SU-DHL-6 (cell line): Measurements from ENCODE around the gene FMNL3.

Experiments
- H2AFZ ChIP-seq: fragments of 200-600 bp; sonication (generic); 2 replicates; pipeline ENCODE4 v1.6.1; 2014; ENCODE audit warnings: low read depth, mild to moderate bottlenecking, moderate library complexity, mixed read lengths, antibody characterized with exemption, low read length; ENCODE audit not compliant: severe bottlenecking
- H3F3A ChIP-seq: fragments of 200-600 bp; shearing (Covaris generic); 2 replicates; pipeline ENCODE4 v1.6.0; 2016; ENCODE audit warnings: antibody characterized with exemption, mild to moderate bottlenecking; ENCODE audit not compliant: insufficient read depth
- H3K27ac ChIP-seq: fragments of 200-600 bp; sonication (generic); 2 replicates; pipeline ENCODE4 v1.5.1; 2016; ENCODE audit warnings: low read depth, mild to moderate bottlenecking, low read length, moderate library complexity, mixed read lengths
- H3K27me3 ChIP-seq: fragments of 200-600 bp; sonication (generic), shearing (Covaris generic); 2 replicates; pipeline ENCODE4 v1.6.0; 2014; ENCODE audit warnings: mild to moderate bottlenecking, low read length
- H3K36me3 ChIP-seq: fragments of 200-600 bp; sonication (generic); 2 replicates; pipeline ENCODE4 v1.6.1; 2014; ENCODE audit warnings: mild to moderate bottlenecking, low read length, mixed read lengths
- H3K4me2 ChIP-seq: fragments of 300-600, 200-600 bp; shearing (Covaris generic), sonication (generic); 2 replicates; pipeline ENCODE4 v1.6.0; 2014; ENCODE audit warnings: low read length, low read depth, mild to moderate bottlenecking; ENCODE audit not compliant: poor library complexity, severe bottlenecking
- H3K4me3 ChIP-seq: fragments of 200-600 bp; sonication (generic); 2 replicates; pipeline ENCODE4 v1.5.1; 2014; ENCODE audit warnings: antibody characterized with exemption, low read length, mild to moderate bottlenecking, mixed read lengths; ENCODE audit not compliant: insufficient read depth, poor library complexity, severe bottlenecking
- H3K79me2 ChIP-seq: fragments of 200-600 bp; sonication (generic); 2 replicates; pipeline ENCODE4 v1.6.1; 2014; ENCODE audit warnings: mild to moderate bottlenecking, low read length, moderate library complexity; ENCODE audit not compliant: insufficient read depth
- H3K9ac ChIP-seq: fragments of 200-600 bp; sonication (generic); 2 replicates; pipeline ENCODE4 v1.7.0; 2014; ENCODE audit warnings: mild to moderate bottlenecking, low read length
- H3K9me2 ChIP-seq: fragments of 200-600 bp; sonication (generic); replicated peaks from 2 replicates; pipeline ENCODE4 v1.6.1; 2014; ENCODE audit warnings: low read length; ENCODE audit not compliant: insufficient read depth
- H3K9me3 ChIP-seq: fragments of 200-600 bp; sonication (generic); 2 replicates; pipeline ENCODE4 v1.6.1; 2014; ENCODE audit warnings: low read length, mixed read lengths; ENCODE audit not compliant: insufficient read depth
- H4K20me1 ChIP-seq: fragments of 200-600 bp; sonication (generic); 2 replicates; pipeline ENCODE4 v1.6.1; 2014; ENCODE audit warnings: low read depth, mild to moderate bottlenecking, antibody characterized with exemption, low read length, moderate library complexity, mixed read lengths
- EZH2phosphoT487 ChIP-seq: fragments of 200-600 bp; sonication (generic), shearing (Covaris generic); conservative IDR thresholded peaks from 2 replicates; pipeline ENCODE4 v1.6.1; 2018; ENCODE audit warnings: mild to moderate bottlenecking, antibody characterized with exemption, low read length, moderate library complexity, mixed read lengths
- TF ChIP-seq, protein P1 (sequence below): fragments of 200-600 bp; sonication (generic); IDR thresholded peaks from one replicate; pipeline ENCODE4 v1.5.1; 2017; ENCODE audit warnings: antibody characterized with exemption, mild to moderate bottlenecking, low read length, moderate library complexity; ENCODE audit not compliant: insufficient read depth, poor library complexity, severe bottlenecking

The FMNL3 gene

GRCh38 chr12:49665384-49665783 is 41.8 kb downstream of the FMNL3 start:
- Histone ChIP-seq H3K9ac (no peak overlapping the region), H3K79me2 (0 out of 2 replicates have a peak, but pooled peaks cover 4% of the 10 kb centered on the region), H4K20me1 (no peaks in the 10 kb centered on the region), H3K9me2 (no peaks in the 10 kb centered on the region), H2AFZ (no peak overlapping the region), H3K36me3 (no peaks in the 10 kb centered on the region), H3K27me3 (no peaks in the 10 kb centered on the region), H3K4me2 (no peak overlapping the region), H3F3A (peaks cover 5% of the 10 kb centered on the region), H3K27ac (peak overlapping the region; percentile 86), H3K4me3 (no peak overlapping the region), H3K9me3 (no peaks in the 10 kb centered on the region)
- TF ChIP-seq, protein P1, sequence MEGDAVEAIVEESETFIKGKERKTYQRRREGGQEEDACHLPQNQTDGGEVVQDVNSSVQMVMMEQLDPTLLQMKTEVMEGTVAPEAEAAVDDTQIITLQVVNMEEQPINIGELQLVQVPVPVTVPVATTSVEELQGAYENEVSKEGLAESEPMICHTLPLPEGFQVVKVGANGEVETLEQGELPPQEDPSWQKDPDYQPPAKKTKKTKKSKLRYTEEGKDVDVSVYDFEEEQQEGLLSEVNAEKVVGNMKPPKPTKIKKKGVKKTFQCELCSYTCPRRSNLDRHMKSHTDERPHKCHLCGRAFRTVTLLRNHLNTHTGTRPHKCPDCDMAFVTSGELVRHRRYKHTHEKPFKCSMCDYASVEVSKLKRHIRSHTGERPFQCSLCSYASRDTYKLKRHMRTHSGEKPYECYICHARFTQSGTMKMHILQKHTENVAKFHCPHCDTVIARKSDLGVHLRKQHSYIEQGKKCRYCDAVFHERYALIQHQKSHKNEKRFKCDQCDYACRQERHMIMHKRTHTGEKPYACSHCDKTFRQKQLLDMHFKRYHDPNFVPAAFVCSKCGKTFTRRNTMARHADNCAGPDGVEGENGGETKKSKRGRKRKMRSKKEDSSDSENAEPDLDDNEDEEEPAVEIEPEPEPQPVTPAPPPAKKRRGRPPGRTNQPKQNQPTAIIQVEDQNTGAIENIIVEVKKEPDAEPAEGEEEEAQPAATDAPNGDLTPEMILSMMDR = no peak
- TF ChIP-seq EZH2phosphoT487 = no peak

- Histone ChIP-seq H3K27me3 (no peaks in the 10 kb centered on the region), H3K9me3 (no peaks in the 10 kb centered on the region), H3K4me2 (no peak overlapping the region), H3K9ac (no peak overlapping the region), H3F3A (no peaks in the 10 kb centered on the region), H3K9me2 (no peaks in the 10 kb centered on the region), H2AFZ (no peak overlapping the region), H3K36me3 (no peaks in the 10 kb centered on the region), H3K79me2 (0 out of 2 replicates have a peak, but pooled peaks cover 1% of the 10 kb centered on the region), H3K27ac (peak overlapping the region; percentile 86), H3K4me3 (no peak overlapping the region), H4K20me1 (no peaks in the 10 kb centered on the region)
- TF ChIP-seq, protein P1 = no peak
- no peak for TF ChIP-seq EZH2phosphoT487
Observed at GRCh38 chr12:49664591-49665239, 42.5 kb downstream of the FMNL3 start.

- Histone ChIP-seq H3K27me3 (no peaks in the 10 kb centered on the region), H3K9ac (no peak overlapping the region), H3K9me2 (no peaks in the 10 kb centered on the region), H3K4me3 (no peak overlapping the region), H3K79me2 (no peaks in the 10 kb centered on the region), H3K27ac (peak overlapping the region; percentile 86), H2AFZ (no peak overlapping the region), H3K36me3 (no peaks in the 10 kb centered on the region), H3K9me3 (no peaks in the 10 kb centered on the region), H3F3A (no peaks in the 10 kb centered on the region), H3K4me2 (no peak overlapping the region), H4K20me1 (no peaks in the 10 kb centered on the region)
- TF ChIP-seq, protein P1 = no peak
- TF ChIP-seq EZH2phosphoT487 = no peak
Observed at GRCh38 chr12:49664167-49664566, 43.0 kb downstream of the FMNL3 start.
